SK-N-SH (cell line): ENCODE data around the gene ASH1L.

Experiments
- CHD2 ChIP-seq: fragments of 150-350 bp; IDR thresholded peaks from 2 replicates; pipeline ENCODE4 v1.6.1; 2018; ENCODE audit warnings: low read length; ENCODE audit not compliant: partially characterized antibody
- CTCF ChIP-seq: fragments of 200-600 bp; sonication (generic); IDR thresholded peaks from 2 replicates; pipeline ENCODE4 v1.6.1; 2017; ENCODE audit warnings: antibody characterized with exemption, mild to moderate bottlenecking, moderate library complexity
- EP300 ChIP-seq, 2 experiments: IDR thresholded peaks; 2 replicates each; pipeline versions ENCODE4 v1.4.0 to v1.6.1; 2012; ENCODE audit warnings: borderline replicate concordance in 1 of 2, low read depth in 1 of 2, low read length in 1 of 2
- EZH2phosphoT487 ChIP-seq: fragments of 200-600 bp; sonication (generic); IDR thresholded peaks from 2 replicates; pipeline ENCODE4 v1.6.1; 2017; ENCODE audit warnings: low read depth, mixed run types, mild to moderate bottlenecking, antibody characterized with exemption, moderate library complexity, borderline replicate concordance
- MAX ChIP-seq: IDR thresholded peaks from 2 replicates; pipeline ENCODE4 v1.4.0; 2012; ENCODE audit warnings: low read depth
- NRF1 ChIP-seq: IDR thresholded peaks from 2 replicates; pipeline ENCODE4 v1.6.1; 2012; ENCODE audit warnings: low read depth, mild to moderate bottlenecking, low read length
- POLR2AphosphoS5 ChIP-seq: IDR thresholded peaks from 2 replicates; pipeline ENCODE4 v1.6.1; 2012; ENCODE audit warnings: low read depth, low read length
- RAD21 ChIP-seq: IDR thresholded peaks from 2 replicates; pipeline ENCODE4 v1.6.1; 2012; ENCODE audit warnings: mild to moderate bottlenecking, low read length
- RCOR1 ChIP-seq: fragments of 150-350 bp; IDR thresholded peaks from 2 replicates; pipeline ENCODE4 v1.6.1; 2017; ENCODE audit warnings: antibody characterized with exemption, low read length
- RFX5 ChIP-seq: IDR thresholded peaks from 2 replicates; pipeline ENCODE4 v1.6.1; 2012; ENCODE audit warnings: mild to moderate bottlenecking, improper control_type of control experiment, low read length
- SIN3A ChIP-seq: IDR thresholded peaks from 2 replicates; pipeline ENCODE4 v1.6.1; 2012; ENCODE audit warnings: low read depth, mild to moderate bottlenecking, low read length, moderate library complexity, borderline replicate concordance
- TCF12 ChIP-seq: IDR thresholded peaks from 2 replicates; pipeline ENCODE4 v1.4.0; 2012
- TEAD4 ChIP-seq: IDR thresholded peaks from 2 replicates; pipeline ENCODE4 v1.4.0; 2012; ENCODE audit warnings: mild to moderate bottlenecking, borderline replicate concordance; ENCODE audit not compliant: insufficient read depth
- USF2 ChIP-seq: fragments of 150-350 bp; IDR thresholded peaks from 2 replicates; pipeline ENCODE4 v1.6.1; 2017; ENCODE audit warnings: antibody characterized with exemption, low read length, low read depth, borderline replicate concordance

DNA sequence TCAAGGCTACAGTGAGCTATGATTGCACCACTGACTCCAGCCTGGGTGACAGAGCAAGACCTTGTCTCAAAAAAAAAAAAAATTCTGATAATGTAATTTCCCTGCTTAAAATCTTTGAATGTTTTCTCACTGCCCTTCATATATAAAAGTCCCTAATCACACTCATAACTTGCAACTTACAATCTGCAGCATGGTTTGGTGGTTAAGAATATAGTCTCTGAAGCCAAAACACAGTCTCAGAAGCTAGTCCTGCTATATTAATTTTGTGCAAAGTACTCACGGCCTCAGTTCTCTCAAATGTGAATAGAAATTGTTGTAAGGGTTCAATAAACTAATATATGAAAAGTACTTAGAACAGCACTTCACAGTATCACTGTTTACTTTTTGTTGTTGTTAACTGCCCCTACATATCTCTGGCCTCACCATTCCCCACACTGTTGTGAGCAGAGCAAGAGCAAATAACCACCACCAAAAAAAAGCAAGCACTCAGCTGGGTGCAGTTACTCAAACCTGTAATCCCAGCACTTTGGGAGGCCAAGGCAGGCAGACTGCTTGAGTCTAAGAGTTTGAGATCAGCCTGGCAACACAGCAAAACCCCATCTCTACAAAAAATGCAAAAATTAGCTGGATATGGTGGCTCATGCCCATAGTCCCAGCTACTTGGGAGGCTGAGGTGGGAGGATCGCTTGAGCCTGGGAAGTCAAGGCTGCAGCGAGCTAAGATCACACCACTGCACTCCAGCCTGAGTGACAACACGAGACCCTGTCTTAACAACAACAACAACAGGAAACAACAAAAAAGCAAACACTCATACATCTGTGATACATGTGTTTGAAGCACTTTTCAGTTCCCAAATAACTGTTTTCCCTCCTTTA lies 22.4 kb downstream of the ASH1L start:
- TF ChIP-seq CTCF (no peak), RCOR1 (no peak), TEAD4 (no peak), EZH2phosphoT487 (no peak), RAD21 (no peak), TCF12 (no peak), CHD2 (no peak), SIN3A (no peak), RFX5 (no peak), USF2 (no peak), MAX (no peak), EP300 (IDR thresholded peaks at IDR 0.05; ENCODE audit: borderline replicate concordance in 1 of 2, low read depth in 1 of 2, low read length in 1 of 2) (no peak), POLR2AphosphoS5 (no peak), NRF1 (no peak)
